OCI-LY3 (cell line): ENCODE measurements around the gene SMC1B.

Experiments
- EZH2phosphoT487 ChIP-seq: fragments of 200-600 bp; shearing (Covaris generic); IDR thresholded peaks from 2 replicates; pipeline ENCODE4 v1.6.1; 2018; ENCODE audit warnings: antibody characterized with exemption, mixed run types, low read depth
- TF ChIP-seq, protein P1 (sequence below): fragments of 200-600, 300-600 bp; sonication (generic); IDR thresholded peaks from 2 replicates; pipeline ENCODE4 v1.5.1; 2014; ENCODE audit warnings: antibody characterized with exemption, low read length, low read depth

DNA sequence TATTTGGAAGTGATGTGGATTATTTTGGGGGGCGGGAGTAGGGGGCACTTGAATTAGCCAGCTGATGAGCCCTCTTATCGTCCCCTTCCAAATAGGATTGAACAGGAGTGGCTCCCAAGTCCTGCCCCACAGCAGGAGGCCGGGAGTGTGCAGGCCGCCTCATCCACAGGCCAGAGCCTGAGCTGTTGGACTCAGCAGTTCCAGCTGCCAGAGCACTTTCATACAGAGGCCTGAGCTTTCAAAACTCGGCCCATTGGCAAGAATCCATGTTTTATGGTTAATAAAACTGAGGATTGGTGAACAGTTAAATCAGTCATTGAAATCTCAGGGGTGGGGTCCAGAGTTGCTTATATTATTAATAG, 94.1 kb downstream of the SMC1B start:
- TF ChIP-seq, protein P1, sequence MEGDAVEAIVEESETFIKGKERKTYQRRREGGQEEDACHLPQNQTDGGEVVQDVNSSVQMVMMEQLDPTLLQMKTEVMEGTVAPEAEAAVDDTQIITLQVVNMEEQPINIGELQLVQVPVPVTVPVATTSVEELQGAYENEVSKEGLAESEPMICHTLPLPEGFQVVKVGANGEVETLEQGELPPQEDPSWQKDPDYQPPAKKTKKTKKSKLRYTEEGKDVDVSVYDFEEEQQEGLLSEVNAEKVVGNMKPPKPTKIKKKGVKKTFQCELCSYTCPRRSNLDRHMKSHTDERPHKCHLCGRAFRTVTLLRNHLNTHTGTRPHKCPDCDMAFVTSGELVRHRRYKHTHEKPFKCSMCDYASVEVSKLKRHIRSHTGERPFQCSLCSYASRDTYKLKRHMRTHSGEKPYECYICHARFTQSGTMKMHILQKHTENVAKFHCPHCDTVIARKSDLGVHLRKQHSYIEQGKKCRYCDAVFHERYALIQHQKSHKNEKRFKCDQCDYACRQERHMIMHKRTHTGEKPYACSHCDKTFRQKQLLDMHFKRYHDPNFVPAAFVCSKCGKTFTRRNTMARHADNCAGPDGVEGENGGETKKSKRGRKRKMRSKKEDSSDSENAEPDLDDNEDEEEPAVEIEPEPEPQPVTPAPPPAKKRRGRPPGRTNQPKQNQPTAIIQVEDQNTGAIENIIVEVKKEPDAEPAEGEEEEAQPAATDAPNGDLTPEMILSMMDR: no peak
- no peak for TF ChIP-seq EZH2phosphoT487
